HG03442 (cell line): ENCODE measurements around the gene RNF113B.
A peak's percentile ranks its signal among the peaks of the same experiment; 100 is the strongest.

Source experiments
- ATAC-seq: cut with Tn5 transposase; IDR thresholded peaks from one replicate; pipeline ENCODE4 v1.9.1; 2021; ENCODE audit warnings: mild to moderate bottlenecking, moderate library complexity; ENCODE audit not compliant: unreplicated experiment

Gene RNF113B

GRCh38 chr13:98142380-98143156 is 34.5 kb downstream of the RNF113B start, which contains the start of gene FARP1:
FARP1 (plus strand) TSS chr13:98143094; CDS start chr13:98213243, 70,149 bp downstream.
- ATAC-seq, result peak; percentile 66

GRCh38 chr13:98141509-98142379 is 35.3 kb downstream of the RNF113B start:
- peak; percentile 3 for ATAC-seq

- ATAC-seq, result no peak
Measured at GRCh38 chr13:98141091-98141490, 36.0 kb downstream of the RNF113B start.

GRCh38 chr13:98134901-98135300 is 42.2 kb downstream of the RNF113B start:
- no peak for ATAC-seq

GRCh38 chr13:98133946-98134345 is 43.1 kb downstream of the RNF113B start:
- ATAC-seq, result peak; percentile 96

- no peak for ATAC-seq
Measured at GRCh38 chr13:98129059-98129746, 47.9 kb downstream of the RNF113B start.
